DMS53 treated with DMSO at 0.1 percent for 48 hours (cell line): ENCODE measurements around the gene GABRG2.

Experiments
- DNase-seq: peaks from one replicate; lab custom pipeline; 2025; ENCODE audit not compliant: unreplicated experiment; lab: John Stamatoyannopoulos, UW

GABRG2 gene

GRCh38 chr5:162189719-162190118 lies 122.1 kb downstream of the GABRG2 start:
- DNase-seq, result no peak

- no peak for DNase-seq
These were observed 125.4 kb downstream of the GABRG2 start for GRCh38 chr5:162193012-162193411.

- DNase-seq, result no peak
These were observed 128.8 kb downstream of the GABRG2 start for GRCh38 chr5:162196351-162196750.

DNA sequence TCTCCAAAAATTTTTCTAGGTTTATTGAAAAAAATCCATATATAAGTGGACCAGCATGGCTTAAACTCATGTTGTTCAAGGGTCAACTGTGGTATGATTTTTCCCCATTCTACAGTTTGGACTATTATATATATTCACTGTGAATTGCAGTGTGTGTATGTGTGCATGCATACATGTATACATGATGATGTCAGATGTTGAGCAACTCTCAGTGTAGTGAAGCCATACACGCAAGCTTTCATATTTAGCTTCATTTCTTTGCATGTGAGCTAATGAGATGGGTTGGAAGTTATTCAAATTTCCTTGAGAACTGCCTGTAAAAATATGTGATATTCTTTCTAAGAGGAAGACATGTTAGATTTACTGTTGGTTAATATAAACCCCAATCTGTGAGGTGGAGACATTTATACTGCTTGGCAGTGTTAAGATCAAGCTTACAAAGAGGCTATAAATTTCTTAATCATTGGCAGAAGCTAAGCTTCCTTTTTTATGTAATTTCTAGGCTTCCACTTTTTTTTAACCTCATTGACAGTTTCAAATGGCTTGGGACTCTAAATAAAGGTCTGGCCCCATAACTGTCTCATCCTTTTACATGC lies 134.8 kb downstream of the GABRG2 start:
- DNase-seq, result no peak
